PC-9 (cell line): ENCODE results near the gene PALLD. TPM values are rescaled to one million over a fixed set of nuclear protein-coding genes. Genes with fewer than 3 reads are reported as not detected.

Experiments
- BruUV-seq: library from RNA; stranded (reverse); fragments of 400-500 nt; replicated peaks from 2 replicates; lab custom pipeline; 2021; lab: Mats Ljungman, UMichigan
- CTCF ChIA-PET: fragments of 300-600 bp; sonication (Branson Sonifier 250); formaldehyde crosslinking; loops from one replicate; lab custom pipeline; 2022; ENCODE audit warnings: antibody characterized with exemption; lab: Charles Lee
- POLR2A ChIA-PET: fragments of 300-600 bp; sonication (Branson Sonifier 250); formaldehyde crosslinking; loops from one replicate; lab custom pipeline; 2022; ENCODE audit warnings: antibody characterized with exemption; ENCODE audit not compliant: unreplicated experiment; lab: Charles Lee
- DNase-seq, 2 experiments: peaks; one replicate each; pipeline versions ENCODE4 v3.0.0 to v3.0.0-alpha.2; 2015 to 2022; ENCODE audit warnings: mixed read lengths in 1 of 2
- H2AFZ ChIP-seq: fragments of 200-600 bp; sonication (generic); 2 replicates; pipeline ENCODE4 v1.8.1; 2017; ENCODE audit warnings: antibody characterized with exemption
- H3F3A ChIP-seq: fragments of 200-600 bp; sonication (generic); 2 replicates; pipeline ENCODE4 v1.8.1; 2017; ENCODE audit warnings: antibody characterized with exemption, mild to moderate bottlenecking, low read depth; ENCODE audit not compliant: insufficient read depth
- H3K27ac ChIP-seq: fragments of 200-600 bp; sonication (generic); 2 replicates; pipeline ENCODE4 v1.6.1; 2016; ENCODE audit warnings: mixed run types
- H3K27me3 ChIP-seq: fragments of 200-600 bp; sonication (generic); 2 replicates; pipeline ENCODE4 v1.6.1; 2016; ENCODE audit warnings: low read depth, mixed run types; ENCODE audit not compliant: insufficient read depth
- H3K36me3 ChIP-seq: fragments of 200-600 bp; sonication (generic); 2 replicates; pipeline ENCODE4 v1.6.1; 2016; ENCODE audit warnings: low read depth, mixed run types
- H3K4me1 ChIP-seq: fragments of 200-600 bp; sonication (generic); replicated peaks from 2 replicates; pipeline ENCODE4 v1.6.1; 2016; ENCODE audit warnings: mixed run types; ENCODE audit not compliant: insufficient read depth
- H3K4me2 ChIP-seq: fragments of 200-600 bp; sonication (generic); 2 replicates; pipeline ENCODE4 v1.6.1; 2017; ENCODE audit warnings: mixed run types
- H3K4me3 ChIP-seq: fragments of 200-600 bp; sonication (generic); 2 replicates; pipeline ENCODE4 v1.6.1; 2016; ENCODE audit warnings: mixed run types
- H3K79me2 ChIP-seq: fragments of 200-600 bp; sonication (generic); 2 replicates; pipeline ENCODE4 v1.6.1; 2017; ENCODE audit warnings: low read depth, mixed run types
- H3K9me2 ChIP-seq: fragments of 200-600 bp; sonication (generic); 2 replicates; pipeline ENCODE4 v1.8.1; 2017; ENCODE audit warnings: mild to moderate bottlenecking; ENCODE audit not compliant: insufficient read depth
- H3K9me3 ChIP-seq: fragments of 200-600 bp; sonication (generic); 2 replicates; pipeline ENCODE4 v1.8.1; 2016; ENCODE audit warnings: low read depth; ENCODE audit not compliant: insufficient read depth
- H4K20me1 ChIP-seq: fragments of 200-600 bp; sonication (generic); 2 replicates; pipeline ENCODE4 v1.8.1; 2017; ENCODE audit not compliant: insufficient read depth
- EZH2 ChIP-seq: fragments of 200-600 bp; sonication (generic); IDR thresholded peaks from 2 replicates; pipeline ENCODE4 v1.8.0; 2017; ENCODE audit warnings: antibody characterized with exemption, low read depth
- intact Hi-C: fragments of 100-400 bp; cut with micrococcal nuclease; formaldehyde crosslinking; loops from one replicate; pipeline ENCODE4 v1.10.0; 2022; ENCODE audit not compliant: unreplicated experiment
- total RNA-seq: library from RNA; stranded (reverse); gene quantifications from 2 replicates; pipeline ENCODE4 v1.2.3, GENCODE V29; 2021
- TF ChIP-seq, protein P1 (sequence below): fragments of 200-600 bp; sonication (generic); conservative IDR thresholded peaks from 2 replicates; pipeline ENCODE4 v1.6.1; 2017; ENCODE audit warnings: mixed run types, antibody characterized with exemption, mild to moderate bottlenecking, moderate library complexity

PALLD gene
- total RNA-seq, 1 experiment from 2014 or later = 156 TPM

DNA sequence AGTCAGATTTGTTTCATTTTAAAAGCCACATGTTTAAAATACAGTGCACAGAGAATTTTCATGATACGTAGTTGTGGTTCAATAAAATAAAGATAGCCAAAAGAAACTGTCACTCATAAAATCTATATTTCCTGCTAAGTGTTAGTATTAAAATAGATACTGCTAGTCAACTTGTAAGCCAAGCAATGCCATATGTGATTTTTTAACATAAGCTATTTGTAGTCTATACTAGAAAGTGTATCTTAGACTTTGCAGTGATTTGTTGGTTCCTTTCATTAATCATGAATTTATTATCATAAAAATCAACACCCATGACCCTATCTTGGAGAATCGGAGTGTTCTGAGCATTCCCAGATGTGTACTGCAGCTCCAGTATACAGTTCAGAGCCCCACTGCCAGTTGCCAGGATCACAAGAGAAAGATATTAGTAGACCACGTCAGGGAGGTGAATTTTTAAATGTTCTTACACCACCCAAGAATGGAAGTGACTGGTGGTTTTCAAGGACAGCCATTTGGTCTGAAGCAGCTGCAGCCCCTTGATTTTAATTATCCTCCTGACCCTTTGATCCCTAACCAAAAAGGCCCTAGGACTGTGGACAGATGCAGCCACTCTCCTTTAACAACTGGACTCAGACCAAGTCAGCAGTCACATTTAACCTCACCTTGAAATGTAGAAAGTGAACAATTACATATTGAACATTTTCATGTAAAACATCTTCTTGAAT lies 163.1 kb downstream of the PALLD start:
- DNase-seq = no peak
- TF ChIP-seq EZH2 = no peak
- Histone ChIP-seq H3K4me3 (no peak overlapping the region), H3K4me2 (no peak overlapping the region), H3K36me3 (no peaks in the 10 kb centered on the region), H3K27me3 (no peaks in the 10 kb centered on the region), H3K9me2 (no peaks in the 10 kb centered on the region), H3K4me1 (peaks cover 19% of the 10 kb centered on the region), H4K20me1 (no peaks in the 10 kb centered on the region), H3K79me2 (0 out of 2 replicates have a peak, but pooled peaks cover 11% of the 10 kb centered on the region), H3K27ac (no peak overlapping the region), H2AFZ (no peak overlapping the region), H3F3A (0 out of 2 replicates have a peak, but pooled peaks cover 4% of the 10 kb centered on the region), H3K9me3 (no peaks in the 10 kb centered on the region)
- intact Hi-C loops = no loop called here
- ChIA-PET CTCF (no interaction called here), POLR2A (interaction anchor here (0.7 kb wide), 1 partner anchor 154 kb away, joined by 4 read pairs; no protein-coding TSS in a partner anchor)
- no TSS peak for BruUV-seq

DNA sequence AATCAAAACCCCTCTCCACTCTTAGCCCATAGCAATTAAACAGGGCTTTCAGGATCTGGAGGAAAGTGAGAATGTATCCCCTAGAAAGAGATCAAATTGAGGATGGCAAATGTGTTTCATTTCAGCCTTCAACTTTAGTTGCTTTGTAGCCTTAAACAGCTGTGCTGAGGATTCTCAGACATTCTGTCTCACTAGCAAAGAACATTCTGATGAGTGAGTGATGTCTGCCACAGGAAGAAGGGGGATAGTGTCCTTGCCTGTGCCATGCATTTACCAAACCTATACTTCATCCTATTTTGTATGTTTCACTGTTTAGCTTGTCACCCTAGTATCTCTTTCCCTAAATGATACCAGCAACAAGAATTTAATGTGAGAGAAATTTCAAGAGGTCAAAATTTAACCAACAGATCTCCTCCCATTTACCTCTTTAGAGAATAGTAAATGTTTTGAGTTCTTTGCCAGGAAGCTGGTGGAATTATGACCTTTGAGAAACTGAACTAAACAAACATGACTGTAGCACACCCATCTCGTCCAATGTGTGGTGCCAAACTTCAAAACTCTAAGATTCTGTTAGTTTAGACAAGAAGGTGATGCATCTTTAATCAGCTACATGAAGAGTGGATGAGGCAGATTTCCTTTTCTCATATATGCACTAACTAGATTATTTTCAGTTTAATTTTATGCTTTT lies 165.6 kb downstream of the PALLD start:
- Histone ChIP-seq H3K4me2 (no peak overlapping the region), H3K9me3 (no peaks in the 10 kb centered on the region), H2AFZ (no peak overlapping the region), H3K27ac (no peak overlapping the region), H3K36me3 (no peaks in the 10 kb centered on the region), H3K79me2 (0 out of 2 replicates have a peak, but pooled peaks cover 2% of the 10 kb centered on the region), H3K4me1 (peaks cover 12% of the 10 kb centered on the region), H3K9me2 (no peaks in the 10 kb centered on the region), H3F3A (no peaks in the 10 kb centered on the region), H3K4me3 (no peak overlapping the region), H4K20me1 (no peaks in the 10 kb centered on the region), H3K27me3 (no peaks in the 10 kb centered on the region)
- ChIA-PET CTCF (no interaction called here), POLR2A (interaction anchor here (0.5 to 0.6 kb wide), 3 partner anchors 9 to 165 kb away, joined by 3 to 10 read pairs (median 5); partner anchors contain the start of gene PALLD)
- intact Hi-C loops = no loop called here
- no peak for DNase-seq
- TF ChIP-seq EZH2 = no peak
- TF ChIP-seq, protein P1, sequence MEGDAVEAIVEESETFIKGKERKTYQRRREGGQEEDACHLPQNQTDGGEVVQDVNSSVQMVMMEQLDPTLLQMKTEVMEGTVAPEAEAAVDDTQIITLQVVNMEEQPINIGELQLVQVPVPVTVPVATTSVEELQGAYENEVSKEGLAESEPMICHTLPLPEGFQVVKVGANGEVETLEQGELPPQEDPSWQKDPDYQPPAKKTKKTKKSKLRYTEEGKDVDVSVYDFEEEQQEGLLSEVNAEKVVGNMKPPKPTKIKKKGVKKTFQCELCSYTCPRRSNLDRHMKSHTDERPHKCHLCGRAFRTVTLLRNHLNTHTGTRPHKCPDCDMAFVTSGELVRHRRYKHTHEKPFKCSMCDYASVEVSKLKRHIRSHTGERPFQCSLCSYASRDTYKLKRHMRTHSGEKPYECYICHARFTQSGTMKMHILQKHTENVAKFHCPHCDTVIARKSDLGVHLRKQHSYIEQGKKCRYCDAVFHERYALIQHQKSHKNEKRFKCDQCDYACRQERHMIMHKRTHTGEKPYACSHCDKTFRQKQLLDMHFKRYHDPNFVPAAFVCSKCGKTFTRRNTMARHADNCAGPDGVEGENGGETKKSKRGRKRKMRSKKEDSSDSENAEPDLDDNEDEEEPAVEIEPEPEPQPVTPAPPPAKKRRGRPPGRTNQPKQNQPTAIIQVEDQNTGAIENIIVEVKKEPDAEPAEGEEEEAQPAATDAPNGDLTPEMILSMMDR = no peak
- no TSS peak for BruUV-seq

- Histone ChIP-seq H3F3A (no peaks in the 10 kb centered on the region), H3K9me2 (no peaks in the 10 kb centered on the region), H3K27me3 (no peaks in the 10 kb centered on the region), H3K36me3 (no peaks in the 10 kb centered on the region), H4K20me1 (no peaks in the 10 kb centered on the region), H3K9me3 (no peaks in the 10 kb centered on the region), H2AFZ (no peak overlapping the region), H3K4me2 (no peak overlapping the region), H3K4me3 (no peak overlapping the region), H3K27ac (no peak overlapping the region), H3K79me2 (no peaks in the 10 kb centered on the region), H3K4me1 (peaks cover 12% of the 10 kb centered on the region)
- intact Hi-C loops = no loop called here
- CTCF ChIA-PET = no interaction called here
- DNase-seq = no peak
- BruUV-seq = no TSS peak
- POLR2A ChIA-PET = no interaction called here
- TF ChIP-seq, protein P1 = no peak
- no peak for TF ChIP-seq EZH2
Observed at GRCh38 chr4:168664242-168664891, 167.5 kb downstream of the PALLD start.
